Small intestine (tissue), 7 donors: Measurements from ENCODE around the gene FPR2. TPM values are rescaled to one million over a fixed set of nuclear protein-coding genes. Genes with fewer than 3 reads are reported as not detected.

ENCODE experiments used
- DNase-seq, 2 donors: peaks; one replicate each; pipeline versions ENCODE4 v3.0.0 to v3.0.0-alpha.2; 2013
- FAIRE-seq: peaks from 2 replicates; lab custom pipeline; 2012; peaks lifted over from hg19 to GRCh38; lab: Jason Lieb, UNC
- H3K27ac ChIP-seq, 3 donors: one replicate each; pipeline ENCODE4 v1.5.1; 2013; ENCODE audit warnings: low read length in 2 of 3, mild to moderate bottlenecking in 2 of 3, control low read depth in 1 of 3, inconsistent platforms in 1 of 3, low read depth in 1 of 3, moderate library complexity in 1 of 3
- H3K27me3 ChIP-seq, 3 donors: one replicate each; pipeline ENCODE4 v1.6.1; 2013; ENCODE audit warnings: low read length in 3 of 3, inconsistent platforms in 1 of 3; ENCODE audit not compliant: control insufficient read depth in 3 of 3, insufficient read depth in 3 of 3
- H3K36me3 ChIP-seq, 3 donors: one replicate each; pipeline ENCODE4 v1.6.1; 2013; ENCODE audit warnings: low read length in 3 of 3, inconsistent platforms in 1 of 3, low read depth in 1 of 3, mild to moderate bottlenecking in 1 of 3, moderate library complexity in 1 of 3; ENCODE audit not compliant: control insufficient read depth in 3 of 3, insufficient read depth in 2 of 3
- H3K4me1 ChIP-seq, 3 donors: one replicate each; pipeline ENCODE4 v1.6.1; 2013; ENCODE audit warnings: low read length in 2 of 3, inconsistent platforms in 1 of 3, low read depth in 1 of 3, mild to moderate bottlenecking in 1 of 3, moderate library complexity in 1 of 3; ENCODE audit not compliant: control insufficient read depth in 3 of 3, insufficient read depth in 2 of 3
- H3K4me3 ChIP-seq, 3 donors: one replicate each; pipeline ENCODE4 v1.5.1; 2013; ENCODE audit warnings: low read length in 3 of 3, control low read depth in 1 of 3, inconsistent platforms in 1 of 3, low read depth in 1 of 3, mild to moderate bottlenecking in 1 of 3, moderate library complexity in 1 of 3
- H3K9me3 ChIP-seq, 2 donors: one replicate each; pipeline ENCODE4 v1.6.1; 2013; ENCODE audit warnings: low read depth in 1 of 2, low read length in 1 of 2; ENCODE audit not compliant: control insufficient read depth in 2 of 2, insufficient read depth in 1 of 2
- WGBS, 3 donors: extraction: QIAGEN DNeasy Blood & Tissue Kit; methylation state at CpG; one replicate each; pipeline ENCODE4 v1.1.7; 2013; 5-methylcytosine and 5-hydroxymethylcytosine counted together
- polyA plus RNA-seq, 4 donors: library from polyadenylated mRNA; stranded (reverse) in 3 of 4; unstranded in 1 of 4; fragments of 200-250 nt in 3 of 4; fragments of 120-200 nt in 1 of 4; gene quantifications; one replicate each; pipeline versions ENCODE4 v1.2.1 to v1.2.3, GENCODE V29; 2013
- donor health status: healthy with polysubstance abuse.
- donor health status: control.
- donor health status: control.
- donor health status: Bipolar disorder and iron deficiency.
- donor health status: healthy.

The FPR2 gene
- polyA plus RNA-seq, 4 donors = 0.04 to 2.6 (median 1.8) TPM; not detected in 1

DNA sequence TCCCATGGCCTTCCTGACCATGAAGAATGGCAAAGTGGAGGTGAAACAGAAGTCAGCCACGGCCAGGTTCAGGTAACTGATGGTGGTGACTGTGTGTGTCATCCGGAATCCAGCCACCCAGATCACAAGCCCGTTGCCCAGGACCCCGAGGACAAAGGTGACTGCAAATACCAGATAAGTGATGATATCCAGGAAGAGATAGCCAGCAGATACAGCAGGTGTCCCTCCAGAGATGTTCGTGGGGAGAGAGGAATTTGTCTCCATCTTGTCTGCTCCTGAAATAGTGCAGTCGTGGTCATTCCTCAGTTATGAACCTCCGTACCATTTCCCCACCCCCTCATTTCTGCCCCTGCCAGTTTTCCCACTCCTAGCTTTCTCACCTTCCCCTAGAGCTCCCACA lies 14.2 kb upstream of the FPR2 start:
- Histone ChIP-seq H3K4me1 (no peaks in the 10 kb centered on the region), H3K27ac (no peak overlapping the region), H3K4me3 (no peak overlapping the region), H3K9me3 (no peaks in the 10 kb centered on the region), H3K36me3 (no peaks in the 10 kb centered on the region), H3K27me3 (no peaks in the 10 kb centered on the region)
- WGBS, 3 donors = 58 to 70% (median 62%) methylated on average over 7 of the region's 7 CpGs
- no peak for FAIRE-seq
- no peak for DNase-seq

GRCh38 chr19:51749979-51750378 lies 11.0 kb upstream of the FPR2 start:
- Histone ChIP-seq H3K27me3 (no peaks in the 10 kb centered on the region), H3K27ac (no peak overlapping the region), H3K4me3 (no peak overlapping the region), H3K36me3 (no peaks in the 10 kb centered on the region), H3K4me1 (no peaks in the 10 kb centered on the region), H3K9me3 (no peaks in the 10 kb centered on the region)
- 77 to 82% (median 80%) methylated on average over 4 of the region's 4 CpGs for WGBS, 3 donors
- DNase-seq (no peak), FAIRE-seq (no peak)

- Histone ChIP-seq H3K9me3 (no peaks in the 10 kb centered on the region), H3K4me1 (no peaks in the 10 kb centered on the region), H3K27me3 (no peaks in the 10 kb centered on the region), H3K27ac (no peak overlapping the region), H3K4me3 (no peak overlapping the region), H3K36me3 (no peaks in the 10 kb centered on the region)
- DNase-seq (no peak), FAIRE-seq (no peak)
- WGBS, 3 donors = 70 to 83% (median 80%) methylated on average over 7 of the region's 7 CpGs
Observed at GRCh38 chr19:51750400-51751094, 10.4 kb upstream of the FPR2 start.

DNA sequence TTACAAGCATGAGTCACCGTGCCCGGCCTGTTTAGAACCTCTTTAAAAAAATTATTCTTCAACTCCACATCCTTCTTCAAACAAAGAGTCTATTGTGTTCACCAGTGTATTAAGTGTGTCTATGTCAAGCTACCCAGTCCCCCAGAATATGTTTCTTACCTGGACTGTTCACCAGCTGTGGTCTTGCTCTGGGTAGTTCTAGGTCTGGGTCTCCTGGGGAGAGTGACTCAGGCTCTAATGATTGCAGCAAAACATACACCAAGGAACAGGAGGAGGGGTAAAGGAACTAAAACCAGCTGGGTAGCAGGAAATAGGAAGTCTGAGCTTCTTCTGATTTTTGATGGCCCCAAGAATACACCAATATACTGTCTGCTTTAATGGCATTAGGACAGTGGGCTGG lies 9.3 kb upstream of the FPR2 start, which contains the start of gene FPR1:
FPR1 (minus strand) TSS at position 224 of the 400 bp plus-strand sequence. CDS start 4,884 bp downstream, outside the sequence.
- Histone ChIP-seq H3K27me3 (no peaks in the 10 kb centered on the region), H3K27ac (no peak within 1 kb of the TSS), H3K36me3 (no peaks in the 10 kb centered on the region), H3K4me3 (no peak within 1 kb of the TSS), H3K9me3 (no peaks in the 10 kb centered on the region), H3K4me1 (no peaks in the 10 kb centered on the region)
- 18 to 61% (median 31%) methylated on average over 2 of the region's 2 CpGs for WGBS, 3 donors
- no peak for FAIRE-seq
- no peak for DNase-seq

GRCh38 chr19:51754109-51754508 lies 6.9 kb upstream of the FPR2 start:
- Histone ChIP-seq H3K27me3 (no peaks in the 10 kb centered on the region), H3K4me3 (no peak overlapping the region), H3K4me1 (no peaks in the 10 kb centered on the region), H3K36me3 (no peaks in the 10 kb centered on the region), H3K9me3 (no peaks in the 10 kb centered on the region), H3K27ac (no peak overlapping the region)
- 91 to 97% (median 92%) methylated on average over 6 of the region's 6 CpGs for WGBS, 3 donors
- FAIRE-seq (no peak), DNase-seq (no peak)

- FAIRE-seq = no peak
- H3K27ac ChIP-seq = no peak overlapping the region
Observed at GRCh38 chr19:51754770-51755169, 6.2 kb upstream of the FPR2 start.

GRCh38 chr19:51755571-51755970 lies 5.4 kb upstream of the FPR2 start:
- no peak overlapping the region for H3K27ac ChIP-seq
- 83 to 87% (median 85%) methylated on average over 7 of the region's 7 CpGs for WGBS, 3 donors

More at GRCh38 chr19:51754770-51755169, 6.2 kb upstream of the FPR2 start:
- Histone ChIP-seq H3K27me3 (no peaks in the 10 kb centered on the region), H3K36me3 (no peaks in the 10 kb centered on the region), H3K4me1 (no peaks in the 10 kb centered on the region), H3K4me3 (no peak overlapping the region), H3K9me3 (no peaks in the 10 kb centered on the region)
- no peak for DNase-seq
- WGBS, 3 donors = 72 to 80% (median 73%) methylated on average over 4 of the region's 4 CpGs

DNA sequence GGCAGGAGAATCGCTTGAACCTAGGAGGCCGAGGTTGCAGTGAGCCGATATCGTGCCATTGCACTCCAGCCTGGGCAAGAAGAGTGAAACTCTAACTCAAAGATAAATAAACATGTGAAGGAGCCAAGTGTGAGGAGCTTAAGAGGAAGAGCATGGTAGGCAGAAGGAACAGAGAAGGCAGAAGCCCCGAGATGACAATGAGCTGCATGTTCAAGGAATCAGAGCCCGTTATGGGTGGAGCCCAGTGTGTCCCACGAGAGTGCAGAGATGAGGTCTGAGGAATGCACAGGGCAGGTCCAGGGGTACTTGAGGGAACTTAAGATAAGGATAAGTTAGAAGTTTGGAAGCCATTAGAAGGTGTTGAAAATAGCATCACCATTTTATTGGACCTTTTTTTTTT lies 716 bp downstream of the FPR2 start:
- DNase-seq (no peak), FAIRE-seq (no peak)
- no peak overlapping the region for H3K4me3 ChIP-seq
- 81 to 84% (median 82%) methylated on average over 7 of the region's 7 CpGs for WGBS, 3 donors
- no peaks in the 10 kb centered on the region for H3K27me3 ChIP-seq
- H3K27ac ChIP-seq = no peak overlapping the region
- no peaks in the 10 kb centered on the region for H3K36me3 ChIP-seq
- no peaks in the 10 kb centered on the region for H3K4me1 ChIP-seq
- no peaks in the 10 kb centered on the region for H3K9me3 ChIP-seq

More at GRCh38 chr19:51755571-51755970, 5.4 kb upstream of the FPR2 start:
- Histone ChIP-seq H3K9me3 (no peaks in the 10 kb centered on the region), H3K27me3 (no peaks in the 10 kb centered on the region), H3K4me1 (no peaks in the 10 kb centered on the region), H3K4me3 (no peak overlapping the region), H3K36me3 (no peaks in the 10 kb centered on the region)
- no peak for DNase-seq
- no peak for FAIRE-seq

DNA sequence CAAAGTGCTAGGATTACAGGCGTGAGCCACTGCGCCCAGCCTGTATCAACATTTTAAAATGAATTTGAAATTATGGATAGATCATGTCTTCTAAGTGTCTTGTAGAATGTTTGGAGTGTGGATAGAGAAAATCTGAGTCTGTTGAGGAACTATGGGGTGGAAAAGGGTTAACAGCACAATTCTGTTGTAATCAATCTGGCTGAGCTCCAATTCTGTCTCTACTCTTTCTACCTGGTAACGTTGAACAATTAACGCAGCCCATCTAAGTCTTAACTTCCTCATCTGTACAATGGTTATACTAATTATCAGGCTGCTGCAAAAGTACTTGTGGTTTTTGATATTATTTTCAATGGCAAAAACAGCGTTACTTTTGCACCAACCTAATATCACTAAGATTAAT lies 4.1 kb downstream of the FPR2 start:
- WGBS, 3 donors = 42 to 64% (median 46%) methylated on average over 5 of the region's 5 CpGs
- H3K36me3 ChIP-seq = no peaks in the 10 kb centered on the region
- H3K9me3 ChIP-seq = no peaks in the 10 kb centered on the region
- no peak overlapping the region for H3K4me3 ChIP-seq
- no peaks in the 10 kb centered on the region for H3K4me1 ChIP-seq
- DNase-seq (no peak), FAIRE-seq (no peak)
- no peaks in the 10 kb centered on the region for H3K27me3 ChIP-seq
- H3K27ac ChIP-seq = no peak overlapping the region
